GM19043 (cell line): ENCODE results near the gene CAMTA1.

Source experiments
- ATAC-seq: cut with Tn5 transposase; IDR thresholded peaks from one replicate; pipeline ENCODE4 v1.9.1; 2021; ENCODE audit warnings: low read depth; ENCODE audit not compliant: unreplicated experiment

Gene CAMTA1

DNA sequence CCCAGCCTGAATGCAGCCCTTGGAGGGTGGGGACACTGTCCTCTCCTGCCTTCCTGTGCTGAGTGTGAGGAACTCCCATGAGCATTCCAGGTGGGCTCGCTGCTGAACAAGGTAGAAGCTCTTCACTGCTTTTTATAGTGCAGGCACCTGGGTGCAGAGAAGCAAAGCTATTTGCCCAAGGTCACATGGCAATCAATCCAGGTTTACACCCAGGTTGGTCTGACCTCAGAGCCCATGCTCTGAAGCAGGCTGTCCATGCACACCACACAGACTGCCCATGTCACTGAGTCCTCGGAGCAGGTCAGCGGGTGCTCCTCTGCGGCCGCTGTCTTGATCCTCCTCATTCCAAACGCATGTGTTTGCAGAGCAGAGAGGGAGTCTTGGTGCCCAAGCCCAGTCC is 662.5 kb downstream of the CAMTA1 start:
- ATAC-seq = no peak

DNA sequence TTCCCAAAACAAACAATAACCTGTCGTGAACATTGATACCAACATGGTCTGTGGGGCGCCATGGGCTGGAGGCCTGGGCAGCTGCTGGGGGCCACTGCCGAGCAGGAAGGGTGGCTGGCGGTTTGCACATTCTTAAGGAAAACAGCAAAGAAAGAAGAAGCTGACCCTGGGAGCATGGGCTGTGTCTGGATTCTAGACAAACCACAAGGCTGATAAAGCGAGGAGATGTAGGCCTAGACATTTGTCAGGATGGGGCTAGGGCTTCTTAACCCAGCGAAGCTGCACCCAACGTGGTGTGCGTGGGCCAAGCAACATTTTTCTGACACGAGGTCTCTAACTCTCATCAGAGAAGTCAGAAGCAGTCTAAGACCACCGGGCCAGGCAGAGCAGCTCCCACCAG is 663.7 kb downstream of the CAMTA1 start:
- ATAC-seq = no peak

DNA sequence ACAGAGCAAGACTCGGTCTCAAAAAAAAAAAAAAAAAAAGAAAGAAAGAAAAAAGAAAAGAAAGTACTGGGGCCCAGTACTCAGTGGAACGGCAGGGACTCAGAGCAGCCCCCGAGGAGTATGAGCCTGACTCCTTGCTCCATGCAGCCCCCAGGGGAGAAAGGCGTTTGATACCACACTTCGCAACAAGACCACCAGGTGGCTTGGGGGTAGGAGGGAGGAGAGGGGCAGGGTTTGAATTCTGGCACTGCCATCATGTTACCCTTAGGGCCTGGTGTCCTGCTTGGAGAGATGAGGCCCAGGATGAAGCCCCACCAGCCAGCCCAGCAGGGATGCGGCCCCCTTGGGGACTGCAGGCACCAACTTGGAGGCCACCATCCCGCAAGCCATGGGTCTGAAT is 664.5 kb downstream of the CAMTA1 start:
- no peak for ATAC-seq

DNA sequence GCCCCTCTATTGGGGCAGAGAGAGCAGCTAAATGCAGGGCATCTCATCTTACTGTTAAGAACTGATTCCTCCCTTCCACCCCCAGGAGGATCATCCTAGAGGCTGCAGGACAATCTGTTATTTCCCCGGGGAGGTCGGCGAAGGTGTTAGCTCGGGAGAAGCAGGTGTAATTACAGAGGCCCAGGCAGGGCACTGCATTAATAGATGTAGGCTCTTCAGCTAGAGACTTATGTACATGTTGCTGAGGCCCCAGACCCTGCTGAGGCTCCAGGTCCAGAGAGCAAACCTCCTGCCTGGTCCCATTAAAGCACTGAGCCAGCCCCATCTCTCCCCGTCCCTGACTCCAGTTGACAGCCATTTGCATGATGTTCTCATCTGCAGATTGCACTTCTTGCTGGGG is 665.6 kb downstream of the CAMTA1 start:
- ATAC-seq = no peak

DNA sequence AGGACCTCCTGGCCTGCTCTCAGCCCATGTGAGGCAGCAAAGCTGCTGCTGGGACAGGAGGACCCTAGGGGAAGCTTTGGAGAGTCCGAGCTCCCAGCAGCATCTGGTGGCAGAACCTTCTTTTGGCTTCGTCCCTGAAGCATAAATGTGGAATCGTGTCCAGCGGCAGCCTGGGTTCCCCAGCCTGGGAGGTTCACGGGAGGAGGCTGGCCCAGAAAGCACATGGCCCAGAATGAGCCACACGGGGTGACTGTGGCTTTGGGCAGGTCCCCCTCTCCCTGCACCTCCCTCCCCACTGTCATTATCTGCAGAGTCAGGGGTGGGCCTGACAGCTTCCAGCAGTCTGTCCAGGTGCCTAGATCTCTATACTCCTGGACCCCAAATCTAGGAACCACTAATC is 667.8 kb downstream of the CAMTA1 start:
- ATAC-seq = no peak

DNA sequence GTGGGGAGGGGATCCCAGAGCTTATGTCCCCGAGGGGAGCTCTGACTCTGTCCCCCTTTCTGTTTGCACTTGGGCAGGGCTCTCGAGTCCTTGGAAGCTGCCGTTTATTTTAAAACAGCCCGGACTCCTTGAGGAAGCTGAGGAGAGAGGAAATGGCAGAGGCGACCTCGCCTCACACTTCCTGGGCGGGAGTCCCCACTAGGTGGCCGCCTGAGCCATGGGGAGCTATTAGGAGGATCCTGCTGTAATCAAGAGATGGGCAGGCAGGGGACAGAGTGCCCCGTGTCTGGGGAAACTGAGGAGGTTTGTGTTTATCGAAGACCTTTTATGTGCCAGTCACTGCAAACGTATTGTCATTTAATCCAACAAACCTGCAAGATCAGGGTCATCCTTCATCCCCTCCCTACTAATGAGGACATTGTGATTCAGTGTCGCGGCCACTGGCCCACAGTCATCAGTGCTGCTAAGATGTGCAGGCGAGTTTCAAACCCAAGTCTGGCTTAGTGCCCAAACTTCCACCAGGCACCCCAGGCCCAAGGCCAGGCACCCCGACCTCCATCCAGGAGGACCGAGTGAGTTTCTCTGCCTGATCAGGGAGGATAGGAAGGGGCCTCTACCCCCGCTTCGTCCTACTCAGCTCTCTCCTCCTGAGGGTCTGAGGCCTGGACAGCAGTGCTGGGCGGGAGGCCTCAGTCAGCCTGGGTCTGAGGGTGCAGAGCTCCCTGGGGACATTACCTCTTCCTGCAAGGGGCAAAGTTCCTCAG is 669.0 kb downstream of the CAMTA1 start:
- ATAC-seq = no peak

DNA sequence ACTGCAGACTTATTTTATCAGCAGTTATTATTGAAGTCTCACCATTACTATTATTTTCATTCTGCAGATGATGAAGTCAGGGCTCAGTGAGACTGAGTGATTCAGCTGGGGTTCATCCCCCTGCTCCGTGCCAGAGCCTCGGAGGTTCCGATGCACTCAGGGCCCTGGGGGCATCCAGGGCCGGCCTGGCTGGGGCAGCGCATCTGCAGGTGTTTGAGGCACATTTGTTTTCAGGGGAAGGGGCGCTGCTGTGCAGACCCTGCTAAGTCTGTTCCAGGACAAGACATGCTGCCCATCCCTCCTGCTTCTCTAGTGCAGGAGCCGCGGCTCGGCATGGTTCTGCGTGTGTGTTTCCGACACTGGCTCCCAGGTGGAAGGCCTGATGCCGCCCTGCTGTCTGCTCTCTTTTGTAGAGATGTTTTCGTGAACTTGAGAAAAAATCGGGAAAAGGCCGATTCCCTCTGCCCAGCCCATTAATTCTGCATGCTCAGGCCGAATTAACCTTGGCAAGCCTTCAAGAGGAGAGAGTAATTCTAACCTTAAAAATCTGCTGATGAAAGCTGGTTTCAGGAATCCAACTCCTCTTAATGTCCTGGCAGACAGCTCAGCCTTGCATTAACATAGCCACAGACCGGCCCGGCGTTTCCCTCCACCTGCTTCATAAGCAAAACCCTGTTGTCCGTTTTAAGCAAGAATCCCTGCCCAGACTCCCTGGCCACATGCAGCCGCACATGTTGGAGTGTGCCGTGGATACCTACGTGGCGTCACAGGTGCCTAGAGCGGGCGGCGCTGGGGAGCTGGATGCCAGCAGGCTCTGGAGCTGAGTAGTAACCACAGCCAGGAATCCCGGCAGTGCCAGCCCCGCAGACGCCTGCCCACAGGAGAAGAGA is 669.9 kb downstream of the CAMTA1 start:
- ATAC-seq = no peak

DNA sequence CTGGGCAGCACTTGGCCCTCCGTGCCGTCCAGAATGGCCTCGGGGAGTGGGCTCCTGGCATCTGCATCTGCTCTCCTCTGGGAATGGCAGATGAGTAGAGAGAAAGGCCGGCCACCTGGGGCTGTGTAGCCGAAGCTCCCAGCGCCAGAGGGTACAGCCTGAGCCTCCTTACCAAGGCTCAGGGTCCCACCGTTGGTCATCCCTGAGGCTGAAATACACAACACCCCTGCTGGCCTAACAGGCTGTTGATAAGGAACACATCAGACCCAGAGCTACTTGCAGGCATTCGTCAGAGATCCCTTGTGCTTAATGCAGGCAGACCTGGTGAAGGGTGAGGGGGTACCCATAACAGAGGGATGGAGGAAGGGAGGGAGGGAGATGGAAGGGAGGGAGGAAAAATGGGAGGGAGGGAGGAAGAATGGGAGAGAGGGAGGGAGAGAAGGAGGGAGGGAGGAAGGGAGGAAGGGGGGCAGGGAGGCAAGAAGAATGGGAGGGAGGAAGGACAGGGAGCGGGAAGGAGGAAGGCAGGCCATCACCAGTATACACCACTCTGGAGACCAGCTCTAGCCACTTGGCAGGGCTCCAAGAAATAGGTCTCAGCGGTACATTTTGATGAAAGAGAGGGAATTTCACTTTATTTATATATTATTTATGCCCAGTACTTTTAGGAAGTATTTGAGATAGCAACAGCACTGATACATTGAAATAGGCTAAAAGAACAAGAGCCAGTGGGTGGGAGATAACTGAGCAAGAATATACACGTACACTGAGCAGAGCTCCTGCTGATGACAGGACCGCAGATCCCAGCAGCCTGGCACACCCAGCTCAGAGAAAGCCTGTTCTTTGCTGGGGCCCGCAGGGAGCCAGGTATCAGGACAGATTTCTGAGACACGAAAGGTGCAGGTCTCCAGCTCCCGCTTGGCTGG is 670.8 kb downstream of the CAMTA1 start:
- ATAC-seq = no peak

DNA sequence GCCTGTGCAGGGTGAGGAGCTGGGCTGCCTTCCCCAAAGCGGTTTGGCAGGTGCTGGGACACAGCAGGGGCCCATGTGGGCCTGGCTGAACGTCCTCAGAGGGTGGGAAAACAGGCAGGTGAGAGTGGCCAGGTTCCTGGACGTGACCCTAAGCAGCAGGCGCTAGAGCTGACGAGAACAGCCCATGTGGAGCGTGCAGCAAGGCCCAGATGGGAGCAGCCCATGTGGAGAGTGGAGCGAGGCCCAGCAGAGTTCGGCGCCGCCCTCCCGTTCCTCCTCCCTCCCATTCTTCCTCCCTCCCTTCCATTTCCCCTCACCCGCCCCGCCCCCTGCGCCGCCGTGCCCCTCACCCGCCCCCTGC is 671.4 kb downstream of the CAMTA1 start:
- no peak for ATAC-seq

DNA sequence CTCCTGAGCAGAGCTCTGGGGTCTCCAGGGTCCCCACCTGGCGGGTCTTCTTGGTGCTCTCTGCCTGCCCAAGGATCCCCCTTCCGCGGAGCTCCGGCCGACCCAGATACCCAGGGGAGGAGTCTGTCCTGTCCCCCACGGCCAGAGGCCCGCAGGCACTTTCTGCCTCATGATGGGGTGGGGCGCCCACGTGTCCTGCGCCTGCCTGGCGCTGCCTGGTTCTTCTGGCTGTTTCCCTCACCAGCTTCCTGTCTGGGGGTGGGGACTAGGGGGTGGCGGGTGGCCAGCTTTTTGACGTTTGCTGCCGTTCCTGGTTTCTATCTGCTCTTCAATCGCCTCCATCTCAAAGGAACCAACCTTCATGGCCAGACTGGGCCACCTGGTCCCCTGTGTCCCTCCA is 672.6 kb downstream of the CAMTA1 start:
- ATAC-seq = no peak

DNA sequence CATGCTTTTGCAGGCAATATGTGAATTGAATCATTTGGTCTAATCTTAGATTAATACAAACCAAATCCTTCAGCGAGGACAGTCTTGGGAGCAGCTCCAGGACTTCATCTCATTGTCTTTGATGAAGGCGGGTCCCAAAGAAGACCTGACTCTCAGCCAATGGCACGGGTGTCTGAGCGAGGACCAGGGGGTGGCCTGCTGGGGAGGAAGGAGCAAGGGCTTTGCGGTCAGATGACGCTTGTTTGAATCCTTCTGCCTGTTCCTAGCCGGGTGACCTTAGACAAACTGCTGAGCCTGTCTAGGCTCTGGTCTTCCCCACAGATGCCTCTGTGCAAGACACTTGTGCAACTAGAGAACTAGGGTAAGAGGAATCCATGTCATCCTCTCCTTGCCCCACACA is 673.7 kb downstream of the CAMTA1 start:
- ATAC-seq = no peak

DNA sequence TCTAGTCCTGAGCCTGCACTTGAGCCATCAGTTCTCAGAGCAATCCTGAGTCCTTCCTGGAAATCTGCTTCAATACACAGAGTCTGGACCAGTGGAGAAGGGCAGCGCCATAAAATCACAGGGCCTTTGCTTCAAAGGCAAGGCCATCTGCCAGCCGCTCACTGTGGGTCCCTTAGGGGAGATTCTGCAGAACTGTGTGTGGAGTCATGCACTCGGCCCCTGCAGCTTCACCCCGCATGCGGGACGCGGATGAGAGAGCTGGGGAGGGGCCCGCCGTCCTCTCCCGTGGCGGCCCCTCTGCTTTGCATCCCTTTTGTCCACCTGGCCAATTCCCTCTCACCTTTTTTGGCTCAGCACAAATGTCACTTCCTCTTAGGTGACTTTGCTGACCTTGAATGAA is 674.7 kb downstream of the CAMTA1 start:
- ATAC-seq = no peak

DNA sequence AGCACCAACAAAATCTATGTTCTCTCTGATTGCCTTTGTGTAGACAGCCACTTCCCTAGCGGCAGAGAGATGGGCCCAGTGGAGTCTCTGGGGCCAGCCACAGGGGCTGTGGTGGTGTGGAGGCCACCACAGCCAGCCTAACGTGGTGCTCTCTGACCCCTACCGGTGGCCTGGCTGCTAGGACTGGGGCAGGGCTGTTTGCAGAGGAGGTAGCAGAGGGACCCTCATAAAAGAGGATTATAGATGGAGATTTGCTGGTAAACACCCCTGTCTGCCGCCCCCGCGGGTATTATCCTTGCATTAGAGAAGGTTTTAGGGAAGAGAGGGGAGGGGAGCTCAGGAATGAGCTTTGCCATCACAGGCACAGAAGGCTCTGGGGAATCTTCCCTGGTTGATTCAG is 675.6 kb downstream of the CAMTA1 start:
- no peak for ATAC-seq

DNA sequence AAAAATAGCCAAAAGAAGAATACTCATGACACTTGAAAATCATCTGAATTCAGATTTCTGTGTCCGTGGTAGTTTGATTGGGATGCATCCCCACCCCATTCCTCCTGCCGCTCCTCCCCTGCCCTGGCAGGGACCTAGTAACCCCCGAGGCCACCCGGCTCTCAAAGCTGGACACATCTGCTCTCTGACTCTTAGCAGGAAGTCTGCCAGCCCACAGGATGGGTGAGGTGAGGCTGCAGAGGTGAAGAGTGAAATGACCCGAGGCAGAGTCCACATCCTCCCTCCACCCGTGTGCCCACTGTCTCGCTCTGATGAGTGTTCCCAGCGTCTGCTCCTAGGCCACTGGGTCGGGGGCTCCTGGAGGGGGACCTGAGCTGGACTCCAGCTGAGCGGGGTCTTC is 677.4 kb downstream of the CAMTA1 start:
- no peak for ATAC-seq

DNA sequence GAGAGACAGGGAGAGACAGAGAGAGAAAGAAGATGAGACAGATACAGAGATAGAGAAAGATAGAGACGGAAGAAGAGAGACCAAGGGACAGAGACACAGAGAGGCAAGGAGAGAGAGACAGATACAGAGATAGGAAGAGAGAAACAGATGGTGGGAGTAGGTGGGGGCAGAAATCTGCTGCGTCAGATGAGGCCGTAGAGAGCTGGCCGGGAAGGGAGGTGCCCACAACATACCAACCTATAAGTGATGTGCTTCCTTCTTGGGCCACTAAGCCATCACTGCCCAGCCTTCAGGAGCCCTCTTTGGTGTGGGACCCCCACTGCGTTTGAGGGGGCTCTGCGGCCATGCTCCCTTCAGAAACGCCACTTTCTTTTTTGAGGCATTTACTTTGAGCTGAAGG is 678.3 kb downstream of the CAMTA1 start:
- no peak for ATAC-seq

DNA sequence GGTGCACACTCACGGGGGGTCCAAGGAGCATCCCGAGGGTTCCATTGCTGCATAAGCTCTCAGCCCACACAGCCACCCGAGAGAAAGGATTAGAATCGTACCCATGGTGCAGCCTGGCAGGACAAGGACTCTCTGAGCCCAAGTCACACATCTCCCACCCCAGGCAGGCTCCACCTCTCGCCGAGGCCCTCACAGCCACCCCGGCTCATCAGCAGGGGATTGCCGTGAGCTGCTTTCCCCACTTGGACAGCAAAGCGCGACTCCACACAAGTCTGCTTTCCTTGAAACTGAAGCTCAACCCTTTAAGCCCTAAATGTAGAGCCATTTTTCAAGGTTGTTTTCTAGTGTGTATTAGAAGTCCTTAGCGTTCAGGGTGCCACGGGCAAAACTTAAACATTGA is 679.5 kb downstream of the CAMTA1 start:
- ATAC-seq = no peak

DNA sequence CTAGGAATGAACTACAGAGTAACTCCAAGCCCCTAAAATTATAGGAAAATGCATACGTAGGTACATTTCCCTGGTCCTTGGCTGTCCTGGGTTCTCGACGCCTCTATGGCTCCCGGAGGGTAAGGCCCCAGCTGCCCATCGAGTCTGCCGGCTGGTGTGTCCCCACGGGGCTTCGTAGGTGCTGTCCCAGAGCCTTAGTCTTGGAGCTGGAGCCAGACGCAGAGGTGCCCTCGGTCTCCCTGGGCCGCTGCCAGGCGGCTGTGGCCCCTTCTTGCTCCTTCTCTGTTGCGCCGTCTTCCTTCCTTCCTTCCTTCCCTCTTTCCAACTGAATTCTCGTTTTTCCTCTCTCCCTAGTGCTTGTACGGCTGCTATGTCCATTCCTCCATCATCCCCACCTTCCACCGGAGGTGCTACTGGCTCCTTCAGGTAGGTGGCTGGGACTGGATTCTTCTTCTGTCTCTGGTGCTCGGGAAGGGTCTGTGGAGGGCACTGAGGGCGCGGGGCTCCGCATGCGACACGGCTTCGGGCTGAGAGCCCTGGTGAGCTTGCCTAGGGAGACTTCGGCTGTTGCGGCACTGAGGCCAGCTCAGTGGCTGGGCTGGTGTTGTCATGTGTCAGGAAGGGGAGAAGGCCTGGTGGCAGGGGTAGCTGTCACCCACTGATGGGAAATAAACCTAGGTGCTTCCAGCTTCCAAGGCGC is 682.4 kb downstream of the CAMTA1 start:
- no peak for ATAC-seq

DNA sequence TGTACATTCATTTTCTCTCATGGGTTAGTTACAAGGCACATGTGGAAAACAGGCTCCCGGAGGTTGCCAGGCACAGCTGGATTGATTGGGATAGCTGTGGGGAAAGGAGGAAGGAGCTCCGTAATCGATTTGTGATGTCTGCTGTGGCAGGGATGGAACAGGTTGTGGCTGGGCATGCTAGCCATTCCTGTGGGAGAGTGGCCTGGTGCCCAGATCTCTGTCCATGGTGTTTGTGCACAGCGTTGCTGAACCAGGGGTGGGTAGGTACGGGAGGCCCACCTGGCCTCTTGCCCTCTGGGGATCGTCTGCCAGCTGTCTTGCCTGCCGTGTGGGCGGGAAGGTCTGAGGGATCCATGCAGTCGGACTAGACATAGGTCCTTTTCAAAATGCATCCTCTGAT is 683.0 kb downstream of the CAMTA1 start:
- ATAC-seq = no peak

DNA sequence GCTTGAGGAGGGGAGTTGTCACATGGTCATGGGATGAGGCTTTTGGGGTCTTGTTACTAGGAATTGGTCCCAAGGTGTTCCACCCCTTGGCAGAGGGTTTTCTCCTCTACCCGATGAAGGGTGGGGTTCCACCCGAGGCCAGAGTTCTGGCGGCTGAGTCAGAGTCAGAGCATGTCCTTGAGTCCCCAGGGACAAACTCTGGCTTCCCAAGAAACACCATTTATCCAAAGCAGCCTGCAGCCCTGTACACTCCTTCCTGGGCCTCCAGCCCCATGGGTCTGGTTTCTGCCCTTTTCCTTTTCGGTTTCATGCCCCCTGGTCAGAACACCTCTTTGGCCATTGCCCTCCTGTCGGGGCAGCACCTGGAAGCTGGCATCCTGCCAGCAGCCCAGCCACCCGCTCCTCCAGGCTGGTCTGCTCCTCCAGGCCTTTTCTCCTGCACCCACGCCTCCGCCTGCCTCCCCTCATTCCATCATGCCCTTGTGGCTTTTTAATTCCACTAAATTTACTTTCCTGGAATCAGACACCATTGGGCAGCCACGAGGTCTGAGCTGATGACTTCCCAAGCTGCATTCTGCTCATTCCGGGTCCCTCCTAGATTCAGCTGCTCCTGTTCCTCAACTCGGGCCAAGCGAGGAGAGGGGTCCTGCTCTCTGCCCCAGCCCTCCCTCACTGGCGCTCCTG is 684.1 kb downstream of the CAMTA1 start:
- no peak for ATAC-seq
